Nephron progenitor cell (in vitro differentiated cells): ENCODE data around the gene BSN.

Experiments used
- DNase-seq: peaks from one replicate; pipeline ENCODE4 v3.0.0; 2021
- H3K27ac Mint-ChIP-seq: 2 replicates; pipeline ENCODE4 v1.8.0; 2021; ENCODE audit warnings: mild to moderate bottlenecking, moderate library complexity, mixed read lengths
- H3K27me3 Mint-ChIP-seq: 2 replicates; pipeline ENCODE4 v1.8.0; 2021; ENCODE audit warnings: mild to moderate bottlenecking, low read depth, mixed read lengths; ENCODE audit not compliant: poor library complexity
- H3K36me3 Mint-ChIP-seq: 2 replicates; pipeline ENCODE4 v1.8.0; 2021; ENCODE audit warnings: low read depth, mixed read lengths
- H3K4me1 Mint-ChIP-seq: 2 replicates; pipeline ENCODE4 v1.8.0; 2021; ENCODE audit warnings: mixed read lengths
- H3K4me3 Mint-ChIP-seq: 2 replicates; pipeline ENCODE4 v1.8.0; 2021; ENCODE audit warnings: mild to moderate bottlenecking, moderate library complexity, mixed read lengths
- H3K9me3 Mint-ChIP-seq: 2 replicates; pipeline ENCODE4 v1.8.0; 2021; ENCODE audit warnings: mild to moderate bottlenecking, moderate library complexity, mixed read lengths
- TF ChIP-seq, protein P1 (sequence below): fragments of 200-600 bp; sonication (generic); IDR thresholded peaks from 2 replicates; pipeline ENCODE4 v1.5.0; 2021; ENCODE audit warnings: antibody characterized with exemption

BSN gene

DNA sequence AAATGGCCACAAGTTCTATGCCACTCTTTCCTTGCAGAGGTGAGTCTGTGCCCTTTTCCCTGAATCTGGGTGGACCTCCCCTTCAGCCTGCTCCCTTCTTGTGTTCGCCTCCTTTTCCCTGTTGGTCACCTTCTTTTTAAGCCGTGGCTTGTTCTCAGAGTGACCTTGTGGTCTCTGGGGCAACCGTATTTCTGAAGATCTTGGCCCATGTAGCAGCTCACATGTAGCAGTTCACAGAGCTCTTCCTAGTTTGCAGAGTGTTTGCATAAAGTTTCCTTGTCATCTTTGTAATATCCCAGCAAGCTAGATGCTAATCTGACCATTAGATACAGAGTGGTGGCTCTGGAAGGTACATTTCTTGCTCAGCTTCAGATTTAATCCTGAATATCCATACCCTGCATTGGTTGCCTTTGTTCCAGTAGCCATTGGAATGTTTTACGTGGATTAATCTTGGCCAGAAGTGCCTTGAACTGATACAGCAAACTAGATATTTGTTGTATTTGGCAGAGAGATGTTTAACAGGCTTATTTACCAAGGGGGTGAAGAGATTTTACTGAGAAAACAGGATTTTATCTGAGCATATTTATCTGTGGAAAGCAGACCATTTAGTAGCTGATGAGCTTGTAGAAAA is 40.7 kb upstream of the BSN start:
- Mint-ChIP-seq H3K4me1 (no peaks in the 10 kb centered on the region), H3K27ac (no peak overlapping the region), H3K4me3 (no peak overlapping the region), H3K36me3 (peaks cover 48% of the 10 kb centered on the region), H3K27me3 (no peaks in the 10 kb centered on the region), H3K9me3 (no peaks in the 10 kb centered on the region)
- DNase-seq, result no peak
- TF ChIP-seq, protein P1, sequence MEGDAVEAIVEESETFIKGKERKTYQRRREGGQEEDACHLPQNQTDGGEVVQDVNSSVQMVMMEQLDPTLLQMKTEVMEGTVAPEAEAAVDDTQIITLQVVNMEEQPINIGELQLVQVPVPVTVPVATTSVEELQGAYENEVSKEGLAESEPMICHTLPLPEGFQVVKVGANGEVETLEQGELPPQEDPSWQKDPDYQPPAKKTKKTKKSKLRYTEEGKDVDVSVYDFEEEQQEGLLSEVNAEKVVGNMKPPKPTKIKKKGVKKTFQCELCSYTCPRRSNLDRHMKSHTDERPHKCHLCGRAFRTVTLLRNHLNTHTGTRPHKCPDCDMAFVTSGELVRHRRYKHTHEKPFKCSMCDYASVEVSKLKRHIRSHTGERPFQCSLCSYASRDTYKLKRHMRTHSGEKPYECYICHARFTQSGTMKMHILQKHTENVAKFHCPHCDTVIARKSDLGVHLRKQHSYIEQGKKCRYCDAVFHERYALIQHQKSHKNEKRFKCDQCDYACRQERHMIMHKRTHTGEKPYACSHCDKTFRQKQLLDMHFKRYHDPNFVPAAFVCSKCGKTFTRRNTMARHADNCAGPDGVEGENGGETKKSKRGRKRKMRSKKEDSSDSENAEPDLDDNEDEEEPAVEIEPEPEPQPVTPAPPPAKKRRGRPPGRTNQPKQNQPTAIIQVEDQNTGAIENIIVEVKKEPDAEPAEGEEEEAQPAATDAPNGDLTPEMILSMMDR, result no peak

DNA sequence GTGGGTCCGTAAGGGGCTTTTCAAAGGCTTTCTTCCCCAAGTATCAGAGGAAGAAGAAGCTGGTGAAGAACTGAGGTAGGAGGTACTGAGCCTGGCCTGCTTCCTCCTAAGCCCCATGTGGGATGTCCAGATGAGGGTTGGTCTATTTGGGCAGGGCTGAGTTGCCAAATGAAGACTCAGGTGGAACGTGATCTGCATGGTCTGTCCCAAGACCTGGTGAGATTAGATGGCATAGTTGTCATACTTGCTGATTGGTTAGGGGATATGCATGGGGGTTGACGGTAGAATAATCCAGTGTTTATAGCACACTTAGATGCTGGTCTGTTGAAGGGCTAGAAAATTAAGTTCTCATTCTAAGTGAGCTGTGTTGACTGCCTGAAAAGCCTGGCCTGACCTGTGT is 36.3 kb upstream of the BSN start:
- Mint-ChIP-seq H3K27me3 (peaks cover 3% of the 10 kb centered on the region), H3K4me3 (no peak overlapping the region), H3K9me3 (no peaks in the 10 kb centered on the region), H3K36me3 (peaks cover 30% of the 10 kb centered on the region), H3K4me1 (peaks cover 5% of the 10 kb centered on the region), H3K27ac (no peak overlapping the region)
- DNase-seq, result no peak
- TF ChIP-seq, protein P1, result no peak

DNA sequence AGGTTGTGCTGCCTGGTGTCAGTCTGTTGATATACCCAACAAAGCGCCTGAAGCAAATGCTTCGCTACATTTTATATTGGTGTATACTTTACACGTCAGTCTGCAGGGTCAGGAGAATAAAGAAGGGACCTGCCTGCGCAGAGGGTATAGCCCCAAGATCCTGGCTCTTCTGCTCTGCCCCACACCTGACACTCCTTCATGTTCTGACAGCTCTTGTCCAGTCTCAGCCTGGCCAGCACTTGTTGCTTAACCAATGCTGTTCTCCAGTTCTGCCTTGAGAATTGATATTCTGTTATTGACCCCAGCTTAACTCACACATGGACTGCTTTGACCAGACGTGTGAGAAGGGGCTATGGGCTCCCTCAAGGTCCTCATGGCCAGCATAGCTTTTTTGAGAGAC is 35.8 kb upstream of the BSN start:
- Mint-ChIP-seq H3K27ac (no peak overlapping the region), H3K9me3 (no peaks in the 10 kb centered on the region), H3K27me3 (peaks cover 3% of the 10 kb centered on the region)

DNA sequence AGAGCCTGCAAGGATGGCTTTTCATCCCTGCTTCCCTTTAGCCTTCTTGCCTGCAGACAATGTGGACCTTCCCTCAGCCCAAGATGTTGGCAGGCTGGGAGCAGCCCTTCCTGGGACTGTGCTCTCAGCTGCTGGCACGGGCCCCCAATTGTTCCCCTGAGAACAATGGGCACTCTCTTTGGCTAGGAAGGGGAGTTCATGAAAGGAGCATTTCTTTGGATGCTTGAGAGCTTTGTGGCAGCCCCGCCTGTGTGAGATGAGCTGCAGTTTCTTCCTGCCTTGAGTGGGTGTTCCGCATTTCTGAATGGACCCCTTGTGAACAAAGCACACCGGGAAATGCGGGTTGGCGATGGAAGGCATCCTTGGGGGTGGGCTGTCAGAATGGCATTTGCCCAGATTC is 35.0 kb upstream of the BSN start:
- DNase-seq, result no peak
- H3K27me3 Mint-ChIP-seq, result peaks cover 3% of the 10 kb centered on the region
- no peak overlapping the region for H3K4me3 Mint-ChIP-seq
- H3K4me1 Mint-ChIP-seq, result peaks cover 5% of the 10 kb centered on the region
- peaks cover 17% of the 10 kb centered on the region for H3K36me3 Mint-ChIP-seq
- TF ChIP-seq, protein P1, result no peak
- H3K27ac Mint-ChIP-seq, result peak overlapping the region; percentile 76
- no peaks in the 10 kb centered on the region for H3K9me3 Mint-ChIP-seq

More for the DNA sequence above, 35.8 kb upstream of the BSN start:
- H3K4me1 Mint-ChIP-seq, result peaks cover 5% of the 10 kb centered on the region
- no peak overlapping the region for H3K4me3 Mint-ChIP-seq
- peaks cover 26% of the 10 kb centered on the region for H3K36me3 Mint-ChIP-seq
- TF ChIP-seq, protein P1, result no peak
- DNase-seq, result no peak

DNA sequence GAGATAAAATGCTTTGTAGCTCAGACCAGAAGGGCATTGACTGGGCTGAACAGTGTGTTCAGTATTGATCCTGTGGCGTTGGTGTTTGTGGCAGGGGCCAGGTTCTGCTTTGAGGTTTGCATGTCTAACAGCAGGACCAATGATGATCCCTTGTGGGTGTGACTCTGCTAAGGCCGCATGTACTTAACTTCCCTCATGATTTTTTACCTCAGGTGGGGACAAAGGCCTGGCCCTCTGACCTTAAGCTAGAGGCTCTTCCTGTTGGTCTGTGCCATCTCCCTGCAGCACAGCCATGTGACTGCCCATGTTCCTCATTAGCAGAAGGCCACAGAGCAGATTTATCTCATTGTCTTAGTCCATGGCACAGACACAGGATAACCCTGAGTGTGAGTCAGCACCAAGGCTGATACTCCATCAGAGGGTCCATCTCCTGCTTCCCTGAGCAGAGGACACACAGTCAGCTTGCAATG is 34.3 kb upstream of the BSN start:
- peaks cover 3% of the 10 kb centered on the region for H3K27me3 Mint-ChIP-seq
- no peaks in the 10 kb centered on the region for H3K9me3 Mint-ChIP-seq
- TF ChIP-seq, protein P1, result no peak
- H3K36me3 Mint-ChIP-seq, result peaks cover 13% of the 10 kb centered on the region
- H3K4me3 Mint-ChIP-seq, result no peak overlapping the region
- no peak for DNase-seq
- peaks cover 5% of the 10 kb centered on the region for H3K4me1 Mint-ChIP-seq
- peak overlapping the region; percentile 76 for H3K27ac Mint-ChIP-seq
